HG03196 (cell line): ENCODE measurements around the gene RASSF8.

Source experiments
- ATAC-seq: cut with Tn5 transposase; IDR thresholded peaks from one replicate; pipeline ENCODE4 v1.9.1; 2021; ENCODE audit not compliant: unreplicated experiment

Gene RASSF8

DNA sequence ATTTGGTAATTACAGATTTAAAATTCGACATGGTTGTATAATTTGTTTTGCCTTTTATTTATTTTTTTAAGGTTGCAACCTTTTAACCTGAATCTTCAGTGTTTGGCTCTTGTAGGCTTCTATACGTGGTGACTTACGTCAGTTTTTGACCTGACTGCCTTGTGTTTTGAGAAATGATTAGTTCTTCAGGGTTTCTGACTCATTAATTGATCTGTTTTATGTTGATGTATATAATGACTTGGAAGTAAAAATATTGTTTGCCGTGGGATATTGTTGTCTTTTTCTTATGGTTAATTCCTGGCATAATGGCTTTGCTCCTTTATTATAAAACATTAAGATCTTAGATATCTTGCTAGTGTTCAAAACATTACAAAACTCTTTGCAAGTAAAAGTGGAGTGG, 2.5 kb downstream of the RASSF8 start:
- no peak for ATAC-seq

DNA sequence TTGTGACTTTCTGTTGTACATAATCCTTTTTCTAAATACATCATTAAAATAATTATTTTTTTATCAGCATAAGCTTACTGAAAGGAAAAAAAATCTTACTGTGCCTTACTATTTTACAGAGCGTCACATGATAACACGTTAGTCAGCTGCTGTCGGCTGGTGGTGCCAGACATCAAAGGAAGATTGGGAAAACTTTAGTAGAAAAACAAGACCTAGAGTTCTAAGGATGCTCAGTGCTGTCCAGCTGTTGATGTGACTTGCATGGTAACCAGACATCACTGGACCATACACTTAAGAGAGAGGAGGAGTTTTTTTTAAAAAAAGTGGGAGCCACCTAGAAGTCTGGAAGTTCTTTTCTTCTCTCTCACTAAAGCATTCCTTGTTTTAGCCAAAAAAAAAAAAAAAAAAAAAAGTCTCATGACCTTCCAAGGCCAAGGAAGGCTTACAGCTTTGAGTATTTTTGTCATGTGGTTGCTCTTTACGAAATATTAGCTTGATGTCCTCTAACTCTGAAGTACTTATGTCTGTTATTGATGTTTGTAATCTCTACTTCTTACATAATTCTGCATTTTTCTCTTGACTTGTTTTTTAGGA, 4.5 kb downstream of the RASSF8 start:
- no peak for ATAC-seq

DNA sequence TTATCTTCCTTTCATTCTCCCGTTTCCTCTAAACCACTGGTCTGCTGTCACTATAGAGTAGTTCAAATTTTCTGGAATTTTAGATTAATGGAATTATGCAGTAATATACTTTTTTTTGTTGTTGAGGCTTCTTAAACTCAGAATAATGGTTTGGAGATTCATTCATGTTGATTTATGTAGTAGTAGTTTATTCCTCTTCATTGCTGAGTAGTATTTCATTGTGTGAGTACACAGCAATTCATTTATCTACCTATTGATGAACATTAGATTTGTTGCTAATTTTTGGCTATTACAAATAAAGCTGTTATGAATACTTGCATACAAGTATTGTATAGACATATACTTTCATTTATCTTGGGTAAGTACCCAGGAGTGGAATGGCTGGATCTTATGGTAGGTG, 7.2 kb downstream of the RASSF8 start:
- ATAC-seq: no peak

DNA sequence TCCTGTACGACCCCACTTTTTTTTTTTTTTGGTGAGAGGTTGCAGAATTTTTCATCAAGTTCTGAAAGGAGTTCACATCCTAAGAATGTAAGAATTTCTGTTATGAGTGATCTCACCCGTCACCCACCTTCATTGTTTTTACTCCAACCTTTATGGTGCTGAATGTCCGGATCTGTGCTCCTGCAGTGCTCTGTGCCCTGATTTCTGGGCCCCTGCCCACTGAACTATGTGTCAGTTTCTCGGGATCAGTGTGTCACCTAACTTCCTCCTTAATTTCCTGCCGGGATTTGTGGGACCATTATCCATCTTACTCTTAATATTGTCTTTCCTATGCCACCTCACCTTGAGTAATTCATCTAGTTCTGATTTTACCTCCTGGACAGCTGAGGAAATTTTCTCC, 11.6 kb downstream of the RASSF8 start:
- ATAC-seq: no peak

- no peak for ATAC-seq
These were observed 12.6 kb downstream of the RASSF8 start for GRCh38 chr12:25970916-25971653.

GRCh38 chr12:25971654-25972041, 13.2 kb downstream of the RASSF8 start:
- ATAC-seq: no peak

GRCh38 chr12:25972783-25973182, 14.3 kb downstream of the RASSF8 start:
- no peak for ATAC-seq

- no peak for ATAC-seq
These were observed 16.7 kb downstream of the RASSF8 start for GRCh38 chr12:25975179-25975578.

DNA sequence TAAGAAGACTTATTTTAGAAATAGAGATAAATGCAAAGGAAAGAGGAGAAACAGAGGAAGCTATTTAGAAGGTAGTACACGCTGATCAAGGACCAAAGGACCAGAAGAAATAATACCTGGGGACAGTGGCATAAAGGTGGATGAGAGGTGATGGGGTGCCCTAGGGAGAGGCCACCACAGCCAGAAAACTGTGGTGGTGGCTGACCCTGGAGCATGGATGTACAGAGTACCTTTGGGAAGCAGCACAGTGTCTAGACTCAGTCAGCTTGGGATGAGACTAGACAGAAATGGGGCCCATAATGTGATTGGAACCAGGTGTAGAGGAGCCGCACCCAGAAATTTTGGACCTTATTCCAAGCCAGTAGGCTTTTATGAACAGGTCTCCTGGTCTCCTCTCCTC, 17.2 kb downstream of the RASSF8 start:
- no peak for ATAC-seq

GRCh38 chr12:25976289-25976688, 17.8 kb downstream of the RASSF8 start:
- no peak for ATAC-seq

DNA sequence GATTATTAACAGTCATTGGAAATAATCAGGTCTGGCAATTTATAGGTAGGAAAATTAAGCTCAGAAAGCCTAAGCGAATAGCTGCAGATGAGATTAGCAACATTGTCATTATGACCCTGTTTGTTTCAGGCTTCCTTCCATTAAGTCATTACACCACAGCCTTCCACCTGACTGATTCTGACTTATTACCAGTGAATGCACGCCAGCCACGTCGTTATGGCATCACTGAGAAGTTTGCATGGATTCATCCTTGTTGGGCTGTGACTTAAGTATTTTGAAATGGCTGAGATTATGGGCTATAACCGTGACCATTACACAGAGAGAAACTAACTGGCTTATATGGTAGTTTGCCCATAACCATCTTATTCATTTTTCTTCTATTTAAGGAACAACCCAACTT, 18.6 kb downstream of the RASSF8 start:
- ATAC-seq: no peak

- ATAC-seq: no peak
These were observed 20.6 kb downstream of the RASSF8 start for GRCh38 chr12:25979059-25979458.

- ATAC-seq: no peak
These were observed 21.1 kb downstream of the RASSF8 start for GRCh38 chr12:25979563-25979962.

DNA sequence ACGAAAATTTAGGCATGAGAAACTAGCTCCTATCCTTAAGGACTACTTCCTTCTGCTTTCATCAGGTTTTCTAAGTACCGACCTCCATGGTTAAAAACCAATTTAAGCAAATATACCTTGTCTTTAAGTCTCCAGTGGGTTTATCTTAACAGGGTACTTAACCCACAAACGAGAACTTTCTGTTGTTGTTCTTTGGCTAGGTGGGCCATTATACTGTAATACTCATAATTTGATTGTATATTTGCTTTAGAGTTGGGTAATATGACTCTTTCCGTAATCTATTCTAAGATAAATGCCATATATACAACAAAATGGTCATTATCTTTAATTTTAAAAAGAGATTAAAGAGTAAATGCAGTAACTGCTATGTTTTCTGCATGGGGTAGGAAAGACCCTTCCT, 21.6 kb downstream of the RASSF8 start:
- ATAC-seq: no peak

- no peak for ATAC-seq
These were observed 23.1 kb downstream of the RASSF8 start for GRCh38 chr12:25981597-25981996.

GRCh38 chr12:25982416-25982815, 23.9 kb downstream of the RASSF8 start:
- no peak for ATAC-seq

DNA sequence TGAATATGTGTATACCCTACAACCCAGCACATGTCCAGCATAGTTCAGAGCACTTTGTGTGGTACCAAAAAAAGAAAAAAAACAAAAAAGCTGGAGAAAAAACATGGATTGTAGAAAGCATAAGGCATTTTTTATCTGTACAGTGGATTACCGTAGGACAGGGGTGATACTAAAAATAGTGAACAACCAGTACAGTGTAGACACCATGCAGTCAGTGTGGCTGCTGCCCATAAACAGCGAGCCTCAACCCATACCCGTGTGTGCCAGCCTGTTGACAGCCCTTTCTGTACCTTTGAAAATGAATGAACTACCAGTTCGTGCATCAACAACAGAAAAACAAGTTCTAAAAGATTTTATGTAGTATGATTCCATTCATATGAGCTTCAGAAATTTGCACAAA, 25.1 kb downstream of the RASSF8 start:
- no peak for ATAC-seq

GRCh38 chr12:25984759-25985158, 26.3 kb downstream of the RASSF8 start:
- ATAC-seq: no peak

- no peak for ATAC-seq
These were observed 27.1 kb downstream of the RASSF8 start for GRCh38 chr12:25985316-25986175.

- no peak for ATAC-seq
These were observed 27.7 kb downstream of the RASSF8 start for GRCh38 chr12:25986180-25986579.

- no peak for ATAC-seq
These were observed 30.0 kb downstream of the RASSF8 start for GRCh38 chr12:25988505-25988904.

DNA sequence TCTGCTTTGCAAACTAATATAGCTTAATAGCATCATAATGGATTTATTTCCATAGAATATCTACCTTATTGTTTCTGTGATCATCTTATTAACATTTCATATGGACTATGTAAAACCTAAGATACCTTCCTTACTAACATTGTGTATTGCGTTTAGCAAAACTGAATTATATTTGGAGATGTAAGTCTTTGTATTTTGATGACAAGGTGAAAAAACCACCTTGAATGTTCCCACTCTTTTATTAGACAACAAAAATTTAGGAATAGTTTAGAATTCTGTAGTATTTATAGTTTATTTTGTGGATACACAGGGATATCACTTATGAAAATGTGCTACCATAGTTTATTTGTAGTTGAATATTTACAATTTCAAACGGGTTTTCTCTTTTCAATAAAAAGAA, 32.0 kb downstream of the RASSF8 start:
- ATAC-seq: no peak
